H54 (cell line): Measurements from ENCODE around the gene AFTPH.

Experiments
- DNase-seq: peaks from one replicate; pipeline ENCODE4 v3.0.0; 2011; ENCODE audit warnings: low spot score, mixed read lengths; ENCODE audit not compliant: insufficient read length
- FAIRE-seq: peaks from 3 replicates; lab custom pipeline; 2011; peaks lifted over from hg19 to GRCh38; lab: Jason Lieb, UNC
- POLR2A ChIP-seq: IDR thresholded peaks from 2 replicates; pipeline ENCODE4 v1.6.1; 2011; ENCODE audit warnings: low read depth, mild to moderate bottlenecking, low read length

AFTPH gene

GRCh38 chr2:64626146-64626809 is 102.2 kb downstream of the AFTPH start:
- no peak for TF ChIP-seq POLR2A
- FAIRE-seq (no peak), DNase-seq (no peak)

GRCh38 chr2:64626963-64627760 is 103.0 kb downstream of the AFTPH start:
- TF ChIP-seq POLR2A: no peak
- no peak for FAIRE-seq
- no peak for DNase-seq

DNA sequence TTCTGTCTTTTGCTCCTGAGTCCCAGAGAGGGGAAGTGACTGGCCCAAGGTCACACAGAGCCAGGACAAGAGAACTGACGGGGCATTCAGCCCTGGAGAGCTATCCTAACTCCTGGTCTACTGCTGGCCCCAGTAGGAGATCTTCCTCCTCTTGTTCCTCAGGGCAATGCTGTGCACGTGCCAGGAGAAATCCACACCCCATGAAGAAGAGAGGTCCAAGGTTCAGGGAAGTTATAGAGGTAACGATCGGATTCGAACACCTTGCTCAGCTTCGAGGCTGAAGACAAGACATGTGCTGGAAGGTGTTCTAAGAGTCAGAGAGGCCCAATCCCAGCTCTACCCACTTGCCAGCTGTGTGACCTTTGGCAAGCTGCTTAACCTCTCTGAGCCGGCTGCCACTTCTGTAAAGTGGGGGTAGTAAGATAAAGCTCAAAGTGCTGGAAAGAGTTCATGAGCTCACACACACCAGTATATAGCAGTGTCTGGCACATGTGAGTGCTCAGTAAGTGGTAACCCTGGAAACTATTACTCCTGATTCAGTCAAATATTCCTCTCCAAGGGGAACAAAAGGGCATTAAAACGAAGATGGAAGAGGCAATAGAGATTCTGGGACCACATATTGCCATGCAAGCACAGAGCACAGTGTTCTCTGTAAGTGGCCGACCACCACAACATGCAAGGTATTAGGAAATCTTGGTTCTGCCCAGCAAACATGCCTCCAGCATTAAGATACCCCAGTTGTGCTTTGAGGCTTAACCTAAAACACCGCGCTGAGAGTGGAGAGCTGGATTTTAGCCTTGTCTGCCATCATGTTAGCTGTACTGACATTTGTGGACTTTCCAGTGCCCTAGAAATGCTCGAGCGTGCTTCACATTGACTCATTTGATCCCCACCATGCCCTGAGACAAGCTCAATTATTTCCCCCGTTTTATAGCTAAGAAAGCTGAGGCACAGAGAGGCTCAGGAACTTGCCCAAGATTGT is 104.0 kb downstream of the AFTPH start:
- DNase-seq (no peak), FAIRE-seq (no peak)
- no peak for TF ChIP-seq POLR2A

DNA sequence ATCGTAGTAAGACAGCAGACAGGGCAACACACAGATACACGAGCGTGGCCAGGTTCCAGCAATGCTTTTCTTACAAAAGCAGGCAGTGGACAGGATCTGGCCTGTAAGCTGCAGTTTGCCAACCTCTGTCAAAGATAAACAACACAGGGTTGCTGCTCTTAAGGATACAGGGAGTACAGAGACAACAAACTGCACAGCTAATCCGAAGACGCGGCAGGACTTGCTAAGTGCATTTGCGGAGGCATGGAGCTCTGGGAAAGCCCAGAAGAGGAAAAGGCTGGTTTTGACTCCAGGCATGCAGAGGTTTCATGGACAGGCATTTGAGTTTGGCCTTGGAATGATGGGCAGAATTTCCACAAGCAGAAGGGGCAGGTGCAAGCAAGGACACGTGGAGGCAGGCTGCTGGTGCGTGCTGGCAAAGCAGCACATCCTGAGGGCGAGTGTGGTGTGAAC is 105.2 kb downstream of the AFTPH start:
- DNase-seq (no peak), FAIRE-seq (no peak)
- no peak for TF ChIP-seq POLR2A

DNA sequence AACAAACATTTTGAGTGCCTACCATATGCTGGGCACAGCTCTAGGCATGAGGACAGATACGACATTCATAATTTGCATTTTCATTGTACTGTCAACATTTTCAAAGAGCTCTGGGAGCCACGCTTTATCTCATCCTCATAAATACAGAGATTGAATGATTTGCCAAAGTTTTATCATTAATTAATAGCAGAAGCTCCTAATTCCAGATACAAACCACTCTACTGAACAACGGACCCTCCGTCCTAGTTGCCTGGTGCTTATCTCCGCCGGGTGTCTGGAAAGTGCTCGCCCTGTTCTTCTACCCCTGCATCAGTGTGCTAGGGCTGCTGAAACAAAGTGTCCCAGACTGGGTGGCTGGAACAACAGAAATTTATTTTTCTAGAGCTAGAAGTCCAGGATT is 105.7 kb downstream of the AFTPH start:
- no peak for TF ChIP-seq POLR2A
- no peak for DNase-seq
- no peak for FAIRE-seq

GRCh38 chr2:64630752-64631151 is 106.6 kb downstream of the AFTPH start:
- no peak for TF ChIP-seq POLR2A
- DNase-seq: no peak
- FAIRE-seq: no peak

DNA sequence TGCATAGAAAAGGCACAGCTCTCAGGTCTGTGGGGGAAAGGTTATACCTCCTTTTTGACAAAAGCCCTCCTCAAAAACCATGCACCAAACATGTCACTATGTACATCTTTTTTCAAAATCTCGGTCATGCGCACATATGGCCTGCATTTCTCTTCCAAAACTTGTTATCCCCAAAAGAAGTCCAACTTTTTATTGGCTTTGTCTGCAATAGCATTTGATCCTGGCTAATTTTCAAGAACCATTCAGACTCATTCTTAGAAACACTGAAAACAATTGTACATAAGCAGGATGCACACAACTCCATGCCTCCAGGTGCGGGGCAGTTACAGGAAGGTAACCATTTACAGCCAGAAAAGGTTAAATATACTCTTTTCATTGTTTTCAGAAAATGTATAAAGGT is 107.6 kb downstream of the AFTPH start:
- TF ChIP-seq POLR2A: no peak
- FAIRE-seq (no peak), DNase-seq (no peak)

- no peak for TF ChIP-seq POLR2A
- DNase-seq: no peak
- no peak for FAIRE-seq
Measured at GRCh38 chr2:64632835-64633819, 109.0 kb downstream of the AFTPH start.

DNA sequence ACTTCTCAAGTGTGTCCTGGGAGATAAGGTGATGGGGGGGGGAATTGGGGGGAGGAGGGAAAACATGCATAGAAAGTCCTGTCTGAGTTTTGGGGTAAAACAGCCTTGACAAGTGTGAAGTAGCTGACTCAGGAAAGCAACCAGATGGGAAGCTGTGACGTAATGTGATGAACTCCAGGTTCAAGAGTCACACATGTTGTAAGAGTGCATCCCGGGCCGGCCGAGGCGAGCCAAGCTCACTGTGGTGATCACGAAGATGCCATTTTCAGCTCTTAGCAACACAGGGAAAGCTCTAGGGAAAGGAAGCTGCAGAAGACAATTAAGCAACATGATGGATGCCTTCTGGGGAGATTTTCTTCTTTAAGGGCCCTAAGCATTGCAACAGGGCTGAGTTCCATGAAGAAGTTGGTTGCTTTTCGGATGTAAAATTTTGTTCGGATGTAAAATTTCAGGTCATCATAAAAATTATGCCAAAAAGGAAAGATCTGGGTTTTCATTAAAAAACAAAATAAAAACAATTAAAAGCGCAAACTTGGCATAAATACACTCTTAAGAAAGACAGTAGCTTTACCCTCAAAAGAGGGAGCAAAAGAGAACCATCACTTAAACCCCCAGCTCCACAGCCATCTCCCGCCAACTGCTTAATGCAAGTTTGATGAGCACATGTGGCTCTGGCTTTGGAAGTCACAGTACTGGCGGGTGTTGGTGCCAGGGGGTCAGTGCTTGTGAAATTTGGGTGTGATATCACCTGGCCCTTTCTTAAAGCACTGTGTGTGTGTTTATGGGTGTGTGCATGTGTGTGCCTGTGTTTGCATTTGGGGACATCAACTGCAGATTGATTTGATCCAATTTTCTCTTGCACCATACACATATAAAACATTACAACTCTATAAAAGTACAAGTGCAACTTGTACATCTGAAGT is 110.5 kb downstream of the AFTPH start:
- DNase-seq (no peak), FAIRE-seq (no peak)
- no peak for TF ChIP-seq POLR2A

- FAIRE-seq (no peak), DNase-seq (no peak)
- TF ChIP-seq POLR2A: no peak
Measured at GRCh38 chr2:64635976-64636911, 112.1 kb downstream of the AFTPH start.

GRCh38 chr2:64637000-64637635 is 113.0 kb downstream of the AFTPH start:
- no peak for DNase-seq
- no peak for FAIRE-seq
- TF ChIP-seq POLR2A: no peak
